GM13976 (cell line): ENCODE data around the gene PARD3.

Experiments used
- DNase-seq: peaks from one replicate; pipeline ENCODE4 v3.0.0; 2012; ENCODE audit warnings: low spot score
- in situ Hi-C: fragments of 300-500 bp; cut with MboI; formaldehyde crosslinking; loops from one replicate; pipeline ENCODE4 v1.12.0; 2022; ENCODE audit warnings: low sequenced_read_pairs, mixed read lengths, inconsistent platforms; ENCODE audit not compliant: unreplicated experiment
- TF ChIP-seq, protein P1 (sequence below): IDR thresholded peaks from 2 replicates; pipeline ENCODE4 v1.5.1; 2012; ENCODE audit warnings: borderline replicate concordance, mild to moderate bottlenecking; ENCODE audit not compliant: insufficient read depth; ENCODE audit errors: extremely low read depth, missing control alignments, control extremely low read depth

PARD3 gene

GRCh38 chr10:34333513-34333912 is 481.6 kb downstream of the PARD3 start:
- no peak for DNase-seq
- in situ Hi-C loops = no loop called here
- TF ChIP-seq, protein P1, sequence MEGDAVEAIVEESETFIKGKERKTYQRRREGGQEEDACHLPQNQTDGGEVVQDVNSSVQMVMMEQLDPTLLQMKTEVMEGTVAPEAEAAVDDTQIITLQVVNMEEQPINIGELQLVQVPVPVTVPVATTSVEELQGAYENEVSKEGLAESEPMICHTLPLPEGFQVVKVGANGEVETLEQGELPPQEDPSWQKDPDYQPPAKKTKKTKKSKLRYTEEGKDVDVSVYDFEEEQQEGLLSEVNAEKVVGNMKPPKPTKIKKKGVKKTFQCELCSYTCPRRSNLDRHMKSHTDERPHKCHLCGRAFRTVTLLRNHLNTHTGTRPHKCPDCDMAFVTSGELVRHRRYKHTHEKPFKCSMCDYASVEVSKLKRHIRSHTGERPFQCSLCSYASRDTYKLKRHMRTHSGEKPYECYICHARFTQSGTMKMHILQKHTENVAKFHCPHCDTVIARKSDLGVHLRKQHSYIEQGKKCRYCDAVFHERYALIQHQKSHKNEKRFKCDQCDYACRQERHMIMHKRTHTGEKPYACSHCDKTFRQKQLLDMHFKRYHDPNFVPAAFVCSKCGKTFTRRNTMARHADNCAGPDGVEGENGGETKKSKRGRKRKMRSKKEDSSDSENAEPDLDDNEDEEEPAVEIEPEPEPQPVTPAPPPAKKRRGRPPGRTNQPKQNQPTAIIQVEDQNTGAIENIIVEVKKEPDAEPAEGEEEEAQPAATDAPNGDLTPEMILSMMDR = no peak

DNA sequence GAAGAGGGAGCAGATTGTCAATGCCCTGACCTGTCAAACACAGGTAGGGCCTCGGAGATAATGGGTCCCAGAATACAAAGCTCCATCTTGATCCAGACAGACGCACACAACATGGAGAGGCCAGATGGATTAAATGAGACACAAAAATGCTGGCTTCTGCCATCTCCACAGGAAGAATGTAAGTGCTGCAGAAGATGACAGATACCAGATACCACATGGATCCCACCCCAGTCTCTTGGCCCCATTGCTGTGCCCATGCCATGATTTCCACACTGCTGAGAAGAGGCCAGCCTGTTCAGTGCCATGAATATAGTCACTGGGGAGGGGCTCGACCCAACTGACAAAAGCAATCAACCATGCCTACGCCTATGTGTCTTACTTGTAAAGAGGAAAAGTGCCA is 487.9 kb downstream of the PARD3 start:
- no peak for DNase-seq
- TF ChIP-seq, protein P1 = no peak
- in situ Hi-C loops = no loop called here

DNA sequence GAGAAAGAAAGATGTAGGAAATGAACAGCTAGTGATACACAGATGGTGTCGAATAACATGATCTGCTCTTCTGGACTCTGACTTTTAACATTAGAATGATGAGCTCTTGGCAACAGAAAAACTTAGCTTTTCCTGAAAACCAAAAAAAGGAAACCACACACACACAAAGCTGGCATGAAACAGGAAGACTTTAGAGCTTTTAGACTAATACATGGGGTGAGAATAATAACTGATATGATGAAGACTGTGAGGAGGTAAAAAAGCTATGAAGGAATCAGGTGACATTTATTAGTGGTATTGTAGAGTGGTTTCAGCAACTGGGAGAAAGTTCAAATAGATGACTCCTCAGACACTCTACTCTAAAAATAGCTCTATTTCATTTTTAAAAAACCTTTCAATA is 491.9 kb downstream of the PARD3 start:
- in situ Hi-C loops = no loop called here
- TF ChIP-seq, protein P1 = no peak
- DNase-seq = no peak

- no peak for DNase-seq
- in situ Hi-C loops = no loop called here
- TF ChIP-seq, protein P1 = no peak
Observed at GRCh38 chr10:34320265-34320664, 494.8 kb downstream of the PARD3 start.

DNA sequence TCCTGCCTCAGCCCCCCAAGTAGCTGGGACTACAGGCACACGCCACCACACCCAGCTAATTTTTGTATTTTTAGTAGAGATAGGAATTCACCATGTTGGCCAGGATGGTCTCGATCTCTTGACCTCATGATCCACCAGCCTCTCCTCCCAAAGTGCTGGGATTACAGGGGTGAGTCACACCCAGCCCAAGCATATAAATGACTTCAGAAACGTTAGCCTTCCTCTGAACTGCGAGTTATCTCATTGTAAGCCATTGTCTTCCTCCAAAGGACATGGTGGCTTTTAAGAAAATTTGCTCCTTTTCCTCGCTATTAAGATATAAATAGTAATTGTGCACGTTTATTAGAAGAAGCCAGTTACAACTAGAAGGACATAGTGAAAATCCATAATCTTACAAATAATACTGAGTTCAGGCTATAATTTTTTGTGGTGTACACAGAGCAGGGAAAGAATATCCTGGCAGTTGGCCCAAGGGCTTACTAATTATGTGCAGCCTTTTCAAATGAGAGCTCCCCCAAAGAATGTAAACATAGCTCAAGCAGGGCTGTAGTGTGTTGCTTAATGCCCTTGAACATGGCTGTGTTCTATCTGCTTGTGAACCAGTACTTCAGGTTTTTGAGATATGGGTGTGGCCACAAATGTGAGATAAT is 495.8 kb downstream of the PARD3 start:
- TF ChIP-seq, protein P1 = no peak
- DNase-seq = no peak
- in situ Hi-C loops = no loop called here

GRCh38 chr10:34316154-34316553 is 498.9 kb downstream of the PARD3 start:
- in situ Hi-C loops = no loop called here
- DNase-seq = no peak

More at GRCh38 chr10:34316154-34316553, 498.9 kb downstream of the PARD3 start:
- TF ChIP-seq, protein P1 = no peak
